ENCODE measurements around the gene GRK5.

The GRK5 gene

DNA sequence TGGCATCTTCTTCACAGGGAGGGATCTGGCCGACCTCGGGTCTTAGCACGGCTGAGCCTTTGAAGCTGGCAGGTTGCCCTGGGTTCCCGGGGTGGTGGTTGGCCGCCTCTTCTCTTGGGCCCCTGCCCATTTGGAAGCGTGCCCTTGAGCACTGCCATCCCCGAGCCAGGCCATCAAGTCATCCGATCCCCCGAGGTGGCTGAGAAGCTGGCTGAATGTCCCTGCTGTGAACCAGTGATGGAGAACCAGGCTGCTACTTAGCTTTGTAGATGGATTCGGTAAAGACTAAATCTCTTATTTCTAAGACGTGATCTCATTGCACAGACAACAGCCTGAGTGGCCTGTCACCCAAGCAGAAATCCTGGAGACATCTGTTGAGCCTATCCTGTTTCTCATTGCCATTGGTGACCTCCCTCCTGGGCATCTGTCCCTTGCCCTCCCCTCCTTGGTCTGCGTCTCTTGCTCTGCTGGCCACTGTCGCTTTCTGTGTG lies 74.3 kb downstream of the GRK5 start:
- DNase-seq: no peak

DNA sequence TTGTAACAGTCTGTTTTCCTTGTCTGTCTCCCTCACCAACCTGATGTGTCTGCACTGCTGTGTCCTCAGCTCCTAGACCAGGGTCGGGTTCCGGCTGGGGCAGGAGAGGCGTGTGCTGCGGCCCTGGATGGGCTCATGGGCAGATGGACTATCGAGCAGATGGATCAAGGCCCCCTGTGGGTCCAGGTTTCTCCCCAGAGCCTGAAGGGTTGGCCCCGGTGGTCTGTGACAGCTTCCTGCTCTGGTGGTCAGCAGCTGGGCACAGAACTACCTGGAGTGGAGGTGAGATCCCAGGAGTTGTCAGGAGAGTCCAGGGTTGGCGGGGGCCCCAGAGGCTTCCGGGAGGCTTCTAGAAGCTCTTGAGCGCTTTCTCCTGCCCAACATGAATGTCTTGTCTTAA lies 75.1 kb downstream of the GRK5 start:
- DNase-seq: no peak

GRCh38 chr10:119283387-119283786 lies 76.0 kb downstream of the GRK5 start:
- no peak for DNase-seq

DNA sequence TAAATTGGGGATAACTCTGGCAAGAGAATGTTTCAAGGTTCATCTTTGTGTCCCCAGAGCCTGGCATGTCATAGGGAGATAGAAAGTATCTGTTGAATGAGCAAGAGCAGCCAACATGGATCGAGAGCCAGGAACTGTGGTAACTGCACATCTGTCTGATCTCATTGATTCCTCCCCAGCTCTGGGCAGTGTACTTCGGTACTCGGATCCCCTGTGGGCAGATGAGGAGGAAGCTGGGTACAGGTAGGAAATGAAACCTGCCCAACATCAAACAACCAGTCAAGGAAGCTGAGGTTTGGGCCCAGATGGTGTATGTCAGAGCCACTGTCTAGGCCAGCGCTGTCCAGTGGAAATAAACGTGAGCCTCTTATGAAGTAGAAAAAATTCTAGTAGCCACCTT lies 76.4 kb downstream of the GRK5 start:
- DNase-seq: no peak

DNA sequence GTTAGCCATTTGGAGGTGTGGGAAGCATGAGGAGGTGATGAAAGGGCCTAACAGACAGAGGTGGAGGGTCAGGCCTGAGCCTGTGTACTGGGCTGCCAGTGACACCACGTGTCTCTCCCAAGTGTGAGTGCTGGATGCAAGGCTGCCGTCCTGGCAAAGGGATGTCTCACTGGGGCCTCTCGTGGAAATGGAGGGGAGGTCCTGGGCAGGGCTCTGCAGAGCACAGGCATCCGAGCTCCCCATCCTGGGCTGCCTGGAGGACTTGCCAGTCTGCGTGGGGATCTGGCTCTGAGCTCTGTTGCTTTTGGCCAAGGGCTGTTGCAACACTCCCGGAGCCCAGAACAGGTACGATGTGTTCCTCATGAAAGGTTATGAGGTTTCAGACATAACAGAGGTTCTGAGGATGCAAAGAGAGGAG lies 77.3 kb downstream of the GRK5 start:
- DNase-seq: no peak

DNA sequence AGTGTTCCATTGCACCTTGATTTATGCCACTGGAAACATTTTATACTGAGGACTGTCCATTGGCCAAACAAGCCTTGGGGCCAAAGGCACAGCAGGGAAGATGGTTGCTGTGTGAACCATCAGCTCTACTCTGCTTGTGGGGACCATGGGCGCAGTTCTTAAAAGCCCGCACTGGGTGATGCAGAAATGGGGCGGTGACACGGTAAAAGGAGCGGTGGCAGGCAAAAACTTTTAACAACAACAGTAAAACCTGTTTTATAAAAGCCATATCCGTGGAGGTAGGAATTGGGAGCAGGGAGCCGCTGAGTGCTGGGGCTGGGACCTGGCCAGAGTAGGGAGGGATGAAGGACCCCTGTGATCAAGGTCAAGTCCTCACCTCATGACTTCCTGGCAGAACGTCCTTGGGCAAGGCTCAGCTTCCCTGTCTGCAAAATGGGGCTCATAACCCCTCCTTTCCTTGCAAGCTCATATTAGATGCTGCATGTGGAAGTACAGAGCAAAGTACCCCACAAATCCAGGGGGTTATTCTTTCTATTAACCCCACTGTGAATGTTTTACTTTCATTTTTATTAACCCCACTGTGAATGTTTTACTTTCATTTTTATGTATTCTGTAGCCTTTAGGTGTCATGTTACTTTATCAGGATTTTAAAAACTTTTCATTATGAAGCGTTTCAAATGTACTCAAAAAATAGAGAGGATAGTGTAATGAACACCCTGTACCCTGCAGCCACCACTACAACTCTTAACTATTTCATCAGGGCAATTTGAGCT lies 78.3 kb downstream of the GRK5 start:
- DNase-seq: no peak

GRCh38 chr10:119286516-119286915 lies 79.1 kb downstream of the GRK5 start:
- DNase-seq: no peak

- DNase-seq: no peak
These were observed 79.7 kb downstream of the GRK5 start for GRCh38 chr10:119286983-119287633.

DNA sequence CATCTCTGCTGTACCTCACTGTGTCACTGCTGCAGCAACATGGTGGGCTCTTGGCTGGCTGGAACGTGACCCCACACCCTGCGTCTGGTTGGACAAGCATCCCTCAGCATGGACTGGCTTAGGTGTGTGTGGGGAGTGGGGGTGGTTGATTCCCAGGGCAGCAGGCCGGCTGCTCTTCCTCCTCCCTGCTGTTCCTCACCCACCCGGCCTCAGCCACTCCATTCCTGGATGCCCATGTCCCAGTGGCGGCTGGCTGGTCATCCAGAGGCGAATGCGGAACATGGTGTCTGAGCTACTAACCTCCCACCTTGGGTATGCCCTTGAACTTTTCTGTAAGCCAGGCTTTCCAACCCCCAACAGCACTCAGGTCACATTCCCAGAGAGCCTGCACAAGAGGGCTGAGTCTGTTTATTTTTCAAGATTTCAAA lies 81.2 kb downstream of the GRK5 start:
- DNase-seq: no peak

DNA sequence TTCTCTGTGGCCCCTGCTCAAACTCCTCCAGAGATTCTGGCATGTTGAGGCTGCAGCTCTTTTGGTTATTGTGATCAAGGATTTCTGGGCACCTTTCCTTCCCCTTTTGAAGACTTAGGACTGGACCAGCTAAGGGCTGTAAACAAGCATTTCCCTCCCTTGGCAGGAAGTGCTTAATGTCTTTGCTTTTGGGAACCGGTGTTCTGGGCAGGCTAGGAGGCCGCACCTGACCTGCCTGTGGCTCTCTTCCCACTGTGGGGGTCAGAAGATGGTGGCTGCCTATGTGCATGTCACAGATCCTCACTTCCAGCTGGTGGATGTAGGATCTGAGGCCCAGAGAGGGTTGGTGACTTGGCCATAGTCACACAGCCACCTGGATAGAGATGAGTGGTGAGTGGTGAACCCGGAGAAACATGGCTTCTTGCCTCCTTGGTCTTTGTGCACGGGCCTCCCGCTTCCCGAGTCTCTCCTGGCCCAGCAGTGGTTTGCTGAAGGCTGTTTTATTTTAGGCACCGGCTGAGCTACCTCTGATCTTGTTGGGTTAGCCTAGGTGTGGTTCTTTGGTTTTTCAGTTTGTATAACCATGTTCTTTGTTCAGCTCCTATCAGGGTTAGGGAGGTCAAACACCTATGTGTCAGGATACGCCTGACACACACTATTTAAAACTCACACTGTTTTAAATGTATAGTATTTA lies 82.0 kb downstream of the GRK5 start:
- DNase-seq: no peak

DNA sequence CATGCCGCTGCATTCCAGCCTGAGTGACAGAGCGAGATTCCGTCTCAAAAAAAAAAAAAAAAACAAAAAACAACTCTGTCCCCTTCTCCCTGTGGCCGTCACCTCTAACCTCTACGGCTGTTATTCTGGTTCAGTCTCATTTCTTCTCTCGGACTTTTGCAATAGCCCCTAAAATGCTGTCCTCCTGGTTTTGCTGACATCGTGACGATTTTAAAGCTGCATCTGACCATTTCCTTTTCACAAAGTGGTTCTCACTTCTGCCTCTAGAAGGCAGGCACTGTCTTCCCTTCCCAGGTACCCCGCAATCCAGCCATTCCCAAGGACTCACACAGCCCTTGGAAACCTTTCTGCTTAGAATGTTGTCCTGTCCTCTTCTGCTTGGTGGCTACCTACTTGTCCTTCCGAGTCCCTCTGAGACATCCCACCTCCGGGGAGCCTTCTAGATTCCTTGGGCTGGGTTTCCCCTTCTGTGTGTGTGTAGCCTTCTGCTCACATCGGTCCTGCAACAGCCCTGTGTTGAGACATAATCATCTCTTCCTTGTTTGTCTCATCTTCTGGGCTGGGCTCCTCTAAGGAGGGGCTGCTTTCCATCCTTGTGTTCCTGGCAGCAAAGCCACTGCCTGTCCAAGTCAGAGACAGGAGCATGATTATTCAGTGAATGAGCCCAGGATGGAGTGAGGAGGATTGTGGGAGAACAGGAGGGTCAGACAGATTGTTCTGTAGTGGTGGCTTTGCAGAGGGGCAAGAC lies 83.1 kb downstream of the GRK5 start:
- no peak for DNase-seq

DNA sequence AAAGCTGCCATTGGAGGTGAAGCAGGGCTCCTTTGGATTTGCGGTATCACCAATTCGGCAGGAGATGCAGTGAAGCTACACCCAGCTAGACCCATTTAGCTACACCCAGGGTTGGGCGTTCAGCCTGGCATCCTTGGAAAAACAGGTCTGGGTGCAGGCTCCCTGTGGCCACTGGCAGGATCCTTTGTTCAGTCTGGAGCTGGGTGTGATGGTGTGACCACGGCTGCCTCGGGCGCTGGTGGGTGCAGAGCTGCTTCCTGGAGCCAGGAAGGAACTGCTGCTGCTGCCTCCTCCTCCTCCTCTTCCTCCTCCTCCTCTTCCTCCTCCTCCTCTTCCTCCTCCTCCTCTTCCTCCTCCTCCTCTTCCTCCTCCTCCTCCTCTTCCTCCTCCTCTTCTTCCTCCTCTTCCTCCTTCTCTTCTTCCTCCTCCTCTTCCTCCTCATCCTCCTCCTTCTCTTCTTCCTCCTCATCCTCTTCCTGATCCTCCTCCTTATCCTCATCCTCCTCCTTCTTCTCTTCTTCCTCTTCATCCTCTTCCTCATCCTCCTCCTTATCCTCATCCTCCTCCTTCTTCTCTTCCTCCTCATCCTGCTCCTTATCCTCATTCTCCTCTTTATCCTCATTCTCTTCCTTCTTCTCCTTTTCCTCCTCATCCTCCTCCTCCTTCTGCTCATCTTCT lies 84.0 kb downstream of the GRK5 start:
- DNase-seq: no peak

- no peak for DNase-seq
These were observed 85.8 kb downstream of the GRK5 start for GRCh38 chr10:119292968-119293760.

GRCh38 chr10:119296703-119297102 lies 89.3 kb downstream of the GRK5 start:
- DNase-seq: no peak

DNA sequence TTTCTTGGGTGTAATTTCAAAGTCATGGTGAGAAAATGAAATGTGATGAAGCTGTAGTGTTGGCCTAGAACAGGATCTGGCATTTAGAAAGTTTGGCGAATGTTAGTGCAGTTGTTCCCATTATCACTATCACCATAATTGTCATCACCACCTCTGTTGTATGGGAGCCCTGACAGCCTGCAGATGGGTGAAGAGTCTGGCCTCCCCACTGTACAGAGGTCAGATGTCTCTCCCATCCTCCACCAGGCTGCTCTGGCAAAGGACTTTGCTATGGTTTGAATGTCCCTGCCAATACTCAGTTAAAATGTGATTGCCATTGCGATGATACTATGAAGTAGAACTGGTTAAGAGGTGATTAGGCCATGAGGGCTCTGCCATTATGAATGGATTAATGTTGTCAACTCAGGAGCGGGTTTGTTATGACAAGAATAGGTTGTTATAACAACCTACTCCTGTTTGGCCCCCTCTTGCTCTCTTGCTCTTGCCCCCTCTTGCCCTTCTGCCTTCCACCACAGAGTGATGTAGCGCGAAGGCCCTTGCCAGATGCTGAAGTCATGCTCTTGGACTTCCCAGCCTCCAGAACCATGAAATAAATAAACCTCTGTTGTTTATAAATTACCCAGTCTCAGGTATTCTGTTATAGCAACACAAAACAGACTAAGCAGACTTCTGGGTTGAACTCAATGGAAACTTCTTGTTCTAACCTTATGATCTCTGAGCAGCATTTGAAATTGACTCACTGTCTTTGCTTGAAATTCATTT lies 90.0 kb downstream of the GRK5 start:
- DNase-seq: no peak

GRCh38 chr10:119298810-119299209 lies 91.4 kb downstream of the GRK5 start:
- DNase-seq: no peak

GRCh38 chr10:119299531-119299930 lies 92.2 kb downstream of the GRK5 start:
- no peak for DNase-seq

DNA sequence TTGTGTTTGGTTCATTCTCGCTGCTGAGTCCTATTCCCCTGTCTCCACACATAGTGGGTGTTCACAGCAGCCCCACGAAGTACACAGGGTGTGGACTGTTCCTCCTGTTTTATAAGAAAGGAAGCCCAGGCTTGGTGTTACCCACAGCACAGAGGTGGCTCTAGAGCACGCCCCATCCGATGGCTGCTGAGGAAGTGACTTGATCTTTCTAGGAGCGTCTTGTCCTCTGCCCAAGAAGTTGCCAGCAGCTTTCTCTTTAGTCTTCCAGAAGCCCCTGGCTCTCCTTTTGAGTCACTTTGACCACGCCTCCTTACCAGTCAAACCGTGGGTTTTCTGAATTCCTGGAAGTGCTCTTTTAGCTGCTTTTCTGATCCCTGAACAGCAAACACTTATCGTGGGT lies 94.0 kb downstream of the GRK5 start:
- DNase-seq: no peak

- DNase-seq: no peak
These were observed 94.8 kb downstream of the GRK5 start for GRCh38 chr10:119302172-119302571.

GRCh38 chr10:119302591-119303253 lies 95.4 kb downstream of the GRK5 start:
- DNase-seq: no peak

Measured in NCI-H774 (cell line).